T-helper 1 cell treated with Interleukin-12 subunit alpha and Interleukin-12 subunit beta and Interleukin-4 antibody, amounts not matched to agents 30 ng/mL and 1 ng/mL, for 36 hours (primary cell): ENCODE measurements around the gene STX16. TPM values are rescaled to one million over a fixed set of nuclear protein-coding genes. Genes with fewer than 3 reads are reported as not detected.
"Not testable (repeated sequence)": the region's sequence is repeated elsewhere in the genome, so short reads cannot be mapped to it uniquely, and the experiment has no call there.

Experiments used
- intact Hi-C: fragments of 100-400 bp; cut with micrococcal nuclease; formaldehyde crosslinking; loops from one replicate; pipeline ENCODE4 v1.15.1; 2024
- total RNA-seq: library from RNA; stranded (reverse); gene quantifications from 2 replicates; pipeline ENCODE4 v1.2.3, GENCODE V29; 2022

The STX16 gene
- total RNA-seq, 1 donor from 2014 or later: 140 TPM

- intact Hi-C loops: no loop called here
Measured at GRCh38 chr20:58718121-58718563, 67.1 kb downstream of the STX16 start.

- intact Hi-C loops: no loop called here
Measured at GRCh38 chr20:58718729-58719128, 67.6 kb downstream of the STX16 start.

DNA sequence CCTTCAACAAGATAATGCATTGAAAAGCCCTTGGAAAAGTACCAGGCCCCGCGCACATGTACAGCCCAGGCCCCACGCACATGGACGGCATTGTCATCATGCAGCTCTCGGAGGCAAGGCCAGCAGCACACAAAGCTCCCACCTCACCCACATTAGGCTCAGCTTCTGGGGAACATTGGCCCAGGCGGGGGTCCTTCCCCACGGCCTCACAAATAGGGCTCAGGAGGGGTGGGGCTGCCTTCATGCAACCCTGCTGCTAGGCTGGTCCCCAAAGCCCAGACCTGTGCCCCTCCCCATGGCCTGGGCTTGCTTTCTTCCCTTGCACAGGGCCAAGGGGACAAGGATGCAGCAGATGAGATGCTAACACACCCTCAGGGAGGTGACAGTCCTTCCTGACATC lies 68.2 kb downstream of the STX16 start:
- intact Hi-C loops: no loop called here

DNA sequence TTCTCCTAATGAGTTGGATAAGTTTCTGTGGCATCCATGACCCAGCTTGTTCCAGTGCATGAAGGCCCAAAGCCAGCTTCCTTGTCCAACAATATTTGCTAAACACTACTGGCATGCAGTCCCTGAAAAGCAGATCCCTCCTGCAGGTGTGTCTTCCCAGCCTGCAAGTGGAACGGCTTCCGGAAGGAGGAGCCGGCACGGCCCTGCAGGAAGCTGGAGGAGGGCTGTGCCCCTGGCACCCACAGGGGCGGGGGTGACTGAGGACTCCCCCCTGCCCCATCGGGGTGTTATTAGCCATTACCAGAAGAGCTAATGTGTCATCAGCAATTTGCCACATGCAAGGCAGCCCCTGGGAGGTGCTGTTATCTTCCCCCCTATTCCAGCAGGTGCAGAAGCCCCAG lies 68.9 kb downstream of the STX16 start:
- intact Hi-C loops: no loop called here

DNA sequence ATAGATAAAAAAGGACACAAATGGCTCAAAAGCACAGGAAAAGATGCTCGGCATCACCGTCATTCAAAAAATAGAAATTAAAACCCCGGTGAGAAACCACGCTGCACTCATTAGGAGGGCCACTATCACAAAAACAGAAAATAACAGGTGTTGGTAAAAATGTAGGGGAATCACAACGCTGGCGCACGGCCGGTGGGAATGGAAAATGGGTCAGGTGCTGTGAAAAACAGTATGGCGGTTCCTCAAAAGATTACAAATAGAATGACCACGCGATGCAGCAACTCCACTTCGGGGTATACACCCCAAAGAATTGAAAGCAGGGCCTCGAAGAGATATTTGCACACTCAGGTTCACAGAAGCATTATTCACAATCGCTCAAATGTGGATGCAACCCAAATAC lies 69.8 kb downstream of the STX16 start:
- intact Hi-C loops: no loop called here

- intact Hi-C loops: no loop called here
Measured at GRCh38 chr20:58721951-58722778, 71.1 kb downstream of the STX16 start.

GRCh38 chr20:58722877-58723627 lies 72.0 kb downstream of the STX16 start:
- intact Hi-C loops: no loop called here

GRCh38 chr20:58723628-58723984 lies 72.5 kb downstream of the STX16 start:
- intact Hi-C loops: no loop called here

DNA sequence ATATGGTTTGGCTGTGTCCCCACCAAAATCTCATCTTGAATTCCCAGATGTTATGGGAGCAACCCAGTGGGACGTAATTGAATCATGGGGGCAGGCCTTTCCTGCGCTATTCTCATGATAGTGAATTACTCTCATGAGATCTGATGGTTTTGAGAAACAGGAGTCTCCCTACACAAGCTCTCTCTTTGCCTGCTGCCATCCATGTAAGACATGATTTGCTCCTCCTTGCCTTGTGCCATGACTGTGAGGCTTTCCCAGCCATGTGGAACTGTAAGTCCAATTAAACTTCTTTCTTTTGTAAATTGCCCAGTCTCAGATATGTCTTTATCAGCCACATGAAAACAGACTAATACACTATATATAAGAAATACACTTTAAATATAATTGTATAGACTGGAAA lies 75.1 kb downstream of the STX16 start:
- intact Hi-C loops: not testable (repeated sequence)

Other genes starting within 250 kb of the STX16 start
- gene APCDD1L, start 135.9 kb upstream of the STX16 start, total RNA-seq: not detected in 2 replicates
- 27.4 and 30.8 TPM in 2 replicates for gene NPEPL1, start 41.5 kb downstream of the STX16 start, total RNA-seq
- gene GNAS-AS1, start 199.6 kb downstream of the STX16 start, total RNA-seq: 1.3 and 1.4 TPM in 2 replicates
- gene GNAS, start 201.4 kb downstream of the STX16 start, total RNA-seq: 649 and 675 TPM in 2 replicates